NCI-H2171 treated with DMSO at 0.1 percent for 48 hours (cell line): ENCODE data around the gene ALG12.

Experiments used
- DNase-seq: peaks from one replicate; lab custom pipeline; 2025; lab: John Stamatoyannopoulos, UW

Gene ALG12

DNA sequence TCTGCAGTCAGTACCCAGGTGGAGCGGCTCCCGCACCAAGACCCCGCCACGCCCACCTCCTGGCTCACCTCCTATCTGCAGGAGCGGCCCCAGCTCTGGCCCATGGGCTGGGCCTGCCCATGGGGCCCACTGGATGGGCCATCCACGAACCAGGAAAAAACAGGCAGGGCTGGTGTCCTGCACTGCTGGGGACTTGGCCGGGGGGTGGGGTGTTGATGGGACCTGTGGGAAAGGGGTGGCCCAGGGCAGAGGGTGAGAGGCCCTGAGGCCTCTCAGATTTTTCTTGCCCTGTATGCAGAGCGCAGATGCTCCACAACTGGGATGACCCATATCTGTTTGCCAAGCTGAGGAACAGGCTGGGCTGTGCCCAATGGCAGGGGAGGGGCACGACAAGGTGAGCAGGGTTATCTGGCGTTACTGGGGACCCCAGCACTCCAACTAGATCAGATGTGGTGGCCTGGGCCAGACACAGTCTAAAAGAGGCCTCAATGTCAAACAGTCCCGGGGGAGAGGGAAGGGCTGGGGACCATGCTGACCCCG is 39.7 kb upstream of the ALG12 start:
- DNase-seq: no peak

DNA sequence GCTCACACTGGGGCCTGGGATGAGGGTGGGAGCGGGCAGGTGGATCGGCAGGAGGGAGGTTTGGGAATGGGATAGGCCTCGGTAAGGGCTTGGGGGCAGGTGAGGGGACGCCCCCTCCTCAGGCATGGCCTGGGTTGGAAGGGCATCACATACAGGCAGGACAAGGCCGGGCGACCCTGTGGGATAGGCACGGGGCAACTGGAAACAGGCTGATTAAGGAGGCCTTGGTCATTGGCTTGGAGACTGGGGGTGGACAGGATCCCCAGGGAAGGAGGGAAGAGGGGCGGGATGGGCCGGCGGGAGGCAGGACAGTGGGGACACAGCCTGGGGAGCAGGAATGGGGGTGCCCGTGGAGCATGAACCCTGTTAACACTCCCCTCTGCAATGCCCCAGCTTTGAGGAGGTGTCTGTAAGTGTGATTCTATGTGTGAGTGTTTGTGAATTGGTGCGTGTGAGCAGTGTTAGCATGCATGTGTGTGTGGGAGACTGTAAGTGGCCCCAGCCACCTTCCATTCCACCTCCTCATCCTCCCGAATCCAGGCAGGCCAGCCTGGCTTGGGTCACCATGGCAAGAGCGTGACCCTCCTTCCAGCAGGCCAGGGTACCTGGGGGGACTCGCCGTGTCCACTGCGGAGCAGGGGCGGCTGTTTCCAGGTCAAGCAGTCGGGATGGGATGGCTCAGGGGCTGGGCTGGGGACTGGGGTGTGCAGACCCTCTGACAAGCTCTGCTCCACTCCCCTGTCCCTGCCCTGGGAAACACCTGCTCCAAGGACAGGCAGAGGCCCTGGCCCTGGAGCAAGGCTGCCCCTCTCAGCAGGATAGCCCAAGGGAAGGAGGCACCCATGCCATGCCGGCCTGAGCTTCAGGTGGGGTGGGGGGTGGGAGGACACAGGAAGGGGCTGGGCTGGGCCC is 38.9 kb upstream of the ALG12 start:
- DNase-seq: no peak

DNA sequence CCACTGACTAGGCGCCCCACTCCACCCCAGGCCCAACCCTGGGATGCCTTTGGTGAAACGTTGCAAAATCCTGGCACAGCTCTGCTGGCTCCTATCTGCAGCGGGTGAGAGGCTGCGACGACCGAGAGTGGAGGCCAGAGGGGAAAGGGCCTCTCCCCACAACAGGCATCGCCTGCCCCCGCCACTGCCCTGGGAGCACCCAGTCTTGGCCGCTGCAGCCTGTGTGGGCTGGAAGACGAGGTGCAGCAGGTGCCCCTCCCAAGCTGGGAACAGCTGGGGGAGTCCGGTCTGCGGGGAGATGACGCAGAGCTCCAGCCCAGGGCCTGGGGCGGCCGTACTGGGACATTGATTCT is 38.2 kb upstream of the ALG12 start:
- no peak for DNase-seq

DNA sequence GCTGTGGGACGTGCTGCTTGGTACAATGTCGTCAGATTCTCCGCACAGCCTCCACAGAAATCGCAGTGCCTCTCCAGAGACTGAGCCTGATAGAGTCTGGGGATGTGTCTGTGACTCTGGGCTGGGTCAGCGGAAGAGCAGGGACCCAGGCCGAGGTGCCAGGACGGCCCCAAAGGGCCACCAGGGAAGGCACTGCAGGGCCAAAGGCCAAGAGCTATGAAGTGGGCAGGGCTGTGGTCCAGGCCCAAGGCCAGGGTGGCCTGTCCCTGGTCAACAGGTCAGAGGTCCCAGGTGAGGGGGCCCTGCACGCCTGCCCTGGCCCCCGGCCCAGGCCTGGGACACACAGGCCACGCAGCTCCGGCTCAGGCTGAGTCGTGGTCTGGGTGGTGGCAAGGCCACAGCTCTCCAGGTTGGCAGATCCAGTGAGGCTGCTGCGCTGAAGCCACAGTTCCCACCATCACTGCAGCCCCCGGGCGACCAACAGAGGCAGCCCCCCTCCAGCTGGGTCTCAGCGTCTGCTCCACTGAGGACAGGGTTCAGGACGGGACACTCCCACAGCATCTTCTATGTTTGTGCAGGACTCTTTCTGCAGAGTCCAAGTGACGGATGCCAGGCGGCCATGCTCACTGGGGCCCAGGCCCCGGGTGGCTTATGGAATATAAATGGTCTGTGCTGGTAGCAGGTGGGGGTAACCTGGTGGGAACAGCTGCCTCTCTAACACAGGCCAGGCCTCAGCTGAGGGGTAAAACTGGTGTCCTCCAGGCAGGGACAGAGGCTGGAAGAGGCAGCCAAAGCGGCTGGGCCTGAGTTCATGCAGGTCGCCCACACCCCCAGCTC is 37.6 kb upstream of the ALG12 start:
- DNase-seq: no peak

DNA sequence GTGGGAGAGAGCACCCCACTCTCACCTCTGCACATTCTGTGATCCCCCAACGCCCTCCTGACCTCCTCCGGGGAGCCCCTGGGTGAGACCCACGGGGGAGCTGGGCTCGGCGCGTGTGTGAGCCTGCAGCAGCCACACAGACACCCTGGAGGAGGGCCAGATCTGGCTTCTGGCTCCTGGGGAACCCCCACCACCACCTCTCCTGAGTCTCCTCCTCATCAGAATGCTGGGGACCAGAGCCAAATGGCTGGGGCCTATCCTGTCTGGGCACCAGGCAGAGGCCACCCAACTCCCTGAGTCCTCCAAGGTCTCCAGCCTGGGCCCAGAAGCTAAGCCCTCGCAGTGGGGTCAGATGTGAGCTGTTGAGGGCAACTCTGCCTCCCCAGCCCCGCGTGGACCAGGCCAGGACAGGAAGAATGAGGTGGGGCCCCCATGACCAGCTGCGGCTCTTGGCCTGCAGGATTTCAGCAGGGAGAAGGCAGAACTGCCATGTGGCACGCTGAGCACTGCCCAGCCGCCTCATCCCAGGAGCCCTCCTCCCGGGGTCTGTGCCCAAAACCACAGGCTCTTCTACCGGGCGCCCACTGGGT is 36.8 kb upstream of the ALG12 start:
- no peak for DNase-seq

DNA sequence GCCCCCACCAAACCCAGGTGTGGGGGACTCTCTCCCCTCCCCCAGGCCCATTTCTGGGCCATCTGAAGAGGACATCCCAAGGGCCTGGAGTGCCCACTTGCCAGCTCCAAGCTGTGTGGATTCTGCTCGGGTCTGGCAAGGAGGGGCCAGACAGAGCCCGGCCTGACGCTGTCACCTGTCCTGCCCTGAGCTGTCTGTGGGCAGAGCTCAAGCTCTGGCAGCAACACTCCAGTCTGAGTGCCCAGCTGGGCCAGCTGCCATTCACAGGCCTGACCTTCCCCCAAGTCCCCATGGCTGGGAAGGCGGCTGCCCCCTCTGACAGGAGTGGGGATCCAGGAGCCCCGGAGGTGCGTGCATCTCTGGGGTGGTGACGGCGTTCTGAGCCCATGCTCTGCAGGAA is 36.1 kb upstream of the ALG12 start:
- DNase-seq: no peak

DNA sequence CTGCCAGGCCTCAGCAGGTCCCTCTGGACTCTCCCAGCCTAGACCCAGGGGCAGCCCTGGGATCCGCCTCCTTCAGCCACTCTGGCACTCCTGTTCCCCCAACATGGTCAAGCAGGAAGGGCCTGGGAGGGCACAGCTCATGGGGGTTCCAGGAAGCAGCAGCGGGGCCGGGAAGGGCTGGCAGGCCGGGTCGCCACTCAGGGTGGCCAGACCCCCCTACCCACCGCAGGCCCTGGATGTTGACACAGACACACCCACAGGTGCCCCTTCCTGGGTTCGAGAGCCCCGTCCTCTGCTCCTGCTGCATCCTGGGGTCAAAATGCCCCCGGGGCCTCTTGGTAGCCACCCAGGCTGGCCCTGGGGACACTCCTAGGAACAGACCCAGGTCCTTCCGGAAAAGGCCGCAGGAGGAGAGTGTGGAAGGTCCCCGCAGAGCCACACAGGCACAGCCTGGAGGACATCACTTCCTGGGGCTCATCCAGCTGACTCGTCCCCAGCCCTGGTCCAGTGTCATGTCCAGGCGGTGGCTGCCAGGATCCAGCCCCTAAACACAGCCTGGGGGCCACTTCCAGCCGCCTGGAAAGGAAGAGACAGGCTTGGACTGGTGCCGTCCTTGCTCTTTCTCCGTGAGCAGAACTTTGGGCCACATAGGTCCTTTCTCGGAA is 35.6 kb upstream of the ALG12 start:
- no peak for DNase-seq

DNA sequence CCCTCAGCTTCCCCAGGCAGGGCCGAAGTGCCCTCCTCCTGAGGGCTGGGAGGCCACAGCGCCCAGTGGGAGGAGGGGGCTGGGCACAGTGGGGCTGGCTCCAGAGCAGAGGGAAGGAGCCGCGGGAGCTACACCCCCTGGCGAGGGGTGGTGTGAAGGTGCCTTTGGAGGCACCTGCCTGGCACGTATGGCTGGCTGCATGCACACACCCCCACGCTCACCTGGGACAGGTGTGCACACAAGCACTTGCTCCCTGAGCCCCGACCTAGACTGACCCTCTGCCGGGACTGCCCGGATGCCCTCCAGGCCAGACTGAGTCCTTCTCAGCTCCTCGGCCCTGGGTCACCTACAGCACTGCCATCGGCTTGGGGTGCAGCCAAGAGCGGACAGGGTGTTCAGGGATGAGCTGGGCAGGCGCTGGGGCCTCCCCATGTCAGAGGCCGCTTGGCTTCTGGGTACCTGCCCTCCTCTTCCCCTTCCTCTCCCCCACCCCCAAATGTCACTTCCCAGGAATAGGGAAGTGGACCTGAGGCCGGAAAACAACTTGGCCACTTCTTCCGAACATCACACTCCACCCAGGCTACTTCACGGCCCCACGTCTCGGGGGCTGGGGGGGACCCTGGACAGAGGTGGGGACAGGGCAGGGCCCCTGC is 34.9 kb upstream of the ALG12 start:
- no peak for DNase-seq

DNA sequence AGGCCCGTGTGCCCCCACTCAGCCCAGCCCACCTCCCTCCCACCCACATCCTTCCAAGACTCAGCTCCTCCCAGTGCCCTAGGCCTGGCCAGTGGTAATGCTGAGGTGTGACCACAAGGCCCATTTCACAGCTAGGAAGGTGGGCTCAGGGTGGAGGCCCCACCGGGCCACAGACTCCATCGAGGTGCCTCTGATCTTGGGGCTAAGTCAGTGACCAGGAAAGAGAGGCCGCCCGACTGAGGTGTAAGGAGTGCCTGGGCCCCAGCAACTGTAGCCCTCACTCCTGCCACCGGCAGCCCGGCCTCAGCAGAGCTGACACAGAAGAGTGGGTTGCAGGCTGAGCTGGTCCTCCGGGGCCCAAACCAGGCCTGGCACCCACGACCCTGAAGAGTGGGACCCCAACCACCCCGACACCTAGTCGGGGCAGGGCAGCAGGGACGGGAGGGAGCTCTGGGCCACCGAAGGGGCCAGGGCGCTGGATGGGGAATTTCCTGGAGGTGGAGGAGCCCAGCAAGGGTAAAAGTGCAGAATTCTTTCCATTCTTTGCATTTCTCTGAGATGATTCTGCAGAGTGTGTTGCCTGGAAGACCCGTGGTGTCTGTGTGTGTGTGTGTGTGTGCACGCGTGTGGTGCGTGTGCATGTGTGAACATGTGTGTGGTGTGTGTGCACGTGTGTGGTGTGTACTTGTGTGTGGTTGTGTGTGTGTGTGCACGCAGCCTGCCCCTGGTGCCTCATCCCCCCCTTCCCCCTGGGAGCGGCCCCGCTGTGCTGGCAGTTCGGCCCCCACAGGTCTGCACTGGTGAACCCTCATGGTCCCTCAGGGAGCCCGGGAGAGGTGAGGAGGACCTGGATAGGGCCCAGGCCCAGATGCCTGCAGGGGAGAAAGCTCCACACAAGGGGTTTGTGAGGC is 34.0 kb upstream of the ALG12 start:
- DNase-seq: no peak

DNA sequence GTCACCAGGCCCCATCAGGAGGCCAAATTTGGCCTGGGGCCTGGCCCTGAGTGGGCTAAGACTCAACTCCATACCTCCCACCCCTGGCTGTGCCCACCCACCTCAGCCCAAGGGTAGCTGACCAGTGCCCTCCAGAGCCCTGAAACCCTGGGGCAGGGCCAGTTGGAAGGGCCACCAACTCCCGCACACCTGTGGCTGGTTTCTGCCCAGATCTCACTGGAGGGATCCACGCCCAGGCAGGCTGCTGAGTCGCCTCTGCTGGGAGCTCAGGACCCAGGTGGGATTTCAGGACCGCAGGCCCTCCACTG is 33.4 kb upstream of the ALG12 start:
- DNase-seq: no peak

DNA sequence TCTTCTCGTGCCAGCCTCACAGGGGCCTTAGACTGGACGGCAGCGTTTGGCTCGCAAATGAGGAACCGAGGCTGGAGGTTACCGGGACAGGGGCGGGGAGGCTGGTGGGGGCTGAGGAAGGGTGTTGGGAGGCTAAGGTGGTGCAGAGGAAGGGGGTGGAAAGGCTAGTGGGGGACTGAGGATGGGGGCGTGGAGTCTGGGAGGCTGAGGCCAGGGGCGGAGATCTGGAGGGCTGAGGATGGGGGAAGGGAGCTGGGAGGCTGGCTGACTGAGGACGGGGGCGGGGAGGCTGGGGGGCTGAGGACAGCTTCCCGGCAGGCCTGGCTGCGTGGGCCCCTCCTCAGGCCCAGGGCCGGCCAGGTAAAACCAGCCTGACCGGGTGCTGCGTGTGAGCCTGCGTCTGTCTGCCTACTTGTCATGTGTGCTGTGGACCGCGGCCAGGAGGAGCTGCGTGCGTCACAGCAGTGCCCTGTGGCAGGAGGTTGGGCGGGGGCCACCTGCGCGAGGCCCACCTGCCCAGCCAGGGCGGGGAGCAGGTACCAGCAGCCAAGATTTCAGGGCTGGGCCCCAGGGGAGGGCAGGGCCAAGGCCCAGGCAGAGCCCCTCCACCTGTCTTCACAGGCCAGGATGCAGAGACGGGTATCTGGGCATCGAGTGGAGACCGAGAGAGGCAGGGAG is 32.9 kb upstream of the ALG12 start:
- peak; percentile 19 for DNase-seq

DNA sequence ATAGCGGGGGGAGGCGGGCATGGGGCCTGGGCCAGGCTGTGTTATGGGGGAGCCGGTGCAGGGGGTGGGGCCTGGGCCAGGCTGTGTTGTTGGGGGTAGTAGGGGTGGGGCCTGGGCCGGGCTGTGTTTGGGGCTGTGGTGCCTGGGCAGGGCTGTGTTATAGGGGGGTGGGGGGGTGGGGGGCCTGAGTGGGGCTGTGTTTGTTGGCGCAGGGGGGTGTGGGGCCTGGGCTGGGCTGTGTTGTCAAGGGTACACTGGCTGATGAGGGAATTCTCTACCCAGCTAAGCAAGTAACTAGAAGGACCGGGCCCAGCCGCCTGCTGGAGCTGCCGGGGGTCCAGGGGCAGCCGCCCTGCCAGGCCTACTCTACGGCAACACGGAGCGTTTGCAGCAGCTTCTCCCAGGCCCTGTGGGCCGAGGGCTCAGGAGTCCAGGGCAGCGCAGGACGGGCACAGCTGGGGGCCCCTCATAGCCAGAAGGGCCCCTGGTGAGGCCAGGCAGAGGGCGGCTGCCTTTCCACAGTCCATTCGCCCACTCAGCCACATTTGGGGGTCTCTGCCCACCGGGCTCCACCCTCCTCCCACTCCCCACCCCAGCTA is 32.3 kb upstream of the ALG12 start:
- DNase-seq: no peak

DNA sequence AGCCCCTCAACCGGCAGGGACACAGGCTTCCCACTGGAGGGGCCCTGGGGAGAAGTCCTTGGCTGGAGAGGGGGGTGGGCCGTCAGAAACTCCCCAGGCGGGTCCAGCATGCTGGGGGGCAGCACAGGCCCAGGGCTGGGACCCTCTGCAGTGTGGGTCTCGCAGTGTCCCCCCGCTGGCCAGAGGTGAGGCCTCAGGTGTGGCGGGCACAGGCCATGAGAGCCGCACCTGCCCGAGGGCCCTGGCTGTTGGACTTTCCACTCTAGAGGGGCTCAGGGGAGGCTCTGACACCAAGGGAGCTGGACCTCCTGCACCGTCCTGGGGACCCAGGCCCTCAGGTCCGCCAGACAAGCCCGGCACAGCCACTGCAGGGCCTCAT is 31.7 kb upstream of the ALG12 start:
- DNase-seq: no peak

DNA sequence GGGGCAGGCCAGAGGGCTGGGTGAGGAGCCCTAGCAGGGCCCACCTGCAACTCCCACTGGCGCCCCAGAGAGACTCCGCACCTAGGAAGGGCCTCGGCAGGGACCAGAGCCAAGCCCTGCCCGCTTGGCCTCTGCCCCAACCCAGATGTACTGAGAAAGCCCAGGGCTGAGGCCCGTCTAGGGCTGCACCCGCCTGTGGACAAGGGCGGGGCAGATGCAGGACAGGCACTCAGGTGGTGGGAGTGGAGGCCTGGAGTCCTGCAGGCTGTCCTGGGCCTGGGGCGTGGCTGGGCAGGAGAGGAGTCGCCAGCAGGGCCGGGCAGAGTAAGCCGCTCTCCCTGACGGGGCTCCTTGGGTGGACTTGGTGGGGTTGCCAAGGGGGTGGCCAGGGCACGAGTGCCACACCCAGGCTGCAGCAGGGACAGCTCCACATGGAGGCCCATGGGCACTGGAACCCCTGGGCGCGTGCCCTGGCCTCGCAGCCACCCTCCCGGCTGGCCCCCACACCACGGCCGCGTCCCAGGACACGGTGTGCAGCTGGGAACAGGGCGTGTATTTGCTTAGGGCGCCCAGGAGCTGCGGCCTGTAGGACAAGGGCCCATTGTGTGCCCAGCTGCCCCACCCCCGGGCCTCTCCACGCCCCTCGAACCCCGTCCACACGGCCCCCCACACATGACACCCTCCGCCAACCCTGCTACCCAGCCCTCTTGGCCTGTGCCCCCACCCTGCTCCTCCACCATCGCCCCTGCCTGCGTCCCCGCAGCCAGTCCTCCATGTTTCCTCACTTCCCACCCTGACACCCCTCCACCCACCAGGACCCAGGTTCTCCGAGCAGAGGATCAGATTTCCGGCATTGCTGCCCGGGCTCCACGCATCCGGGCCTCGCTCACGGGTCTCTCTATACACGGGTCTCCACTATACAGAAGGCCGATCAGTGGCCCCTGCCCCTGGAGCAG is 31.0 kb upstream of the ALG12 start:
- no peak for DNase-seq

DNA sequence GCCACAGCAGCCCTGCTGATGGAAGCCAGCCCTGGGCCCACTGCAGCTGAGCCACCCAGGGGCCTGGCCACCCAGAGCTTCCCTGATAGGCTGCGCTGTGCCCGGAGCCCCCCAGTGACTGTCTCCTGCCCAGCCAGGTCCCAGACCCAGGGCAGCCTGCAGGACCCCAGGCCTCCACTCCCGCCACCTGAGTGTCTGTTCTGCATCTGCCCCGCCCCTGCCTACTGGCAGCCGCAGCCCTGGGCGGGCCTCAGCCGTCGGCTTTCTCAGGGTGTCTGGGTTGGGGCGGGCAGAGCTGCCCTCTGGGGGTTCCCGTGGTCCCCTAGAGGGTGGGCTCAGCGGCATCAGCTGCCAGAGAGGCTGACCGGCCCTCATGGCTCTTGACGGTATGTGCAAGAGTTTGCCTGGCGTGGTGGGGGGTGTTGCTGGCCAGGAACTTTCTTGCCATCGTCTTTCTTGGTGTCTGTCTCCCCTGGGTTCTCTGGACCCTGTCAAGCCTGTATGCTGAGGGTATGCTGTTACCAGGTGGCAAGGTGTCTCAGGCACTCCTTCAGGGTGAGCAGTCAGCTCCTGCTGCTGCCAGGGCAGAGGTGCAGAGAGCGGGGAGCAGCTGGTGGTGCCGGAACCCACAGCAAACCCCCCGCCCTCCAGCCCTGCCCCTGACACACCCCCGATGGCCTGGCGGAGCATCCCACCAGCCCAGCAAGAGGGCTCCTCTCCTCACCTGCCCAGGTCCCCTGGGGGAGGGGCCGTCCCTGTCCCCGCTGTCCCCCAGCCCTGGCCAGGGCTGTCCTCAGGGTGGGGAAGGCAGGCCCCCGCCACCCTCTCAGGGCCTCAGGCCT is 30.1 kb upstream of the ALG12 start:
- no peak for DNase-seq

DNA sequence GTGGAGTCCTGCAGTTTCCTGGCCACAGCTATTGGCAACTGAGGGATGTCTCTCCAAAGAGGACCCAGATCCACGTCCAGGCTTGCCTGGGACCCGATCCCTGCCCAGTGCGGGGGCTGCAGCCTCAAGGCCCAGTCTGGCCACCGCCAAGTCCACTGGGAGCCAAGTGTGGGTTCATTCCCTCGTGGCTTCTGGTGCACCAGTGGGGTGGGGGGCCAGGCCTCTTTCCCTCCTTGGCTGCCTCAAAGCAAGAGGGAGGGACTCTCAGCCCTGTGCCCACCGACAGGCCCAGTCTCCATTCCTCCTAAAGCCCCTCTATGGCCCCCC is 29.0 kb upstream of the ALG12 start:
- no peak for DNase-seq

DNA sequence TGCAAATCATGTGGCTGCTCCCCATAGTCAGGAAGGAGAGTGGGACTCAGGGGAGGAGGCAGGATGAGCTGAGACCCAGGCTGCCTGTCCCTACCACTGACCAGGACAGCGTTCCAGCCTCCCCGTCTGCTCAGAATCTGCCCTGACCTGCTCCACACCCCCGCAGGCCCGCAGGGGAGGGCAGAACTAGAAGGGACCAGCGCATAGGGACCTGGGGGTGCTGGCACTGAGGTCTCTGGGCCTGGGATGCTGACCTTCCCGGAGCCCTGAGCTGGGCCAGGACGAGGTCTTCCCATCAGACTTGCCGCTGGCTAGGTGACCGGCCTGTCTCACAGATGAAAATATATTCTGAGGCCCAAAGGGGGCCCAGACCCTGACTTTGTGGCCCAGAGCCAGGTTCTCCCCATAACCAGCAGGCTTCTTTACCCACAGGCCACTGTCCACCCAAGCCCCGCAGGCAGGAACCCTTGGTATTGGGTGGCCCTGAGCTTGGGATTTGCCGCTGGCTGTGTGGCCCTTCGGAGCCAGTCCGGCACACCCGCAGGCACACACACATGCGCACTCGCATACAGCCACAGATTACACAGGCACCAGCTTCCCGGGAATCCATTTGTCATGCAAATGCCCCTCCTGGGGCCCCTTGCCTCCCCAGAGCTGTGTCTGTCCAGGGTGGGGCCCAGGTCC is 28.5 kb upstream of the ALG12 start:
- no peak for DNase-seq
